ENCODE results near the gene BSG.
"Not testable (repeated sequence)": the region's sequence is repeated elsewhere in the genome, so short reads cannot be mapped to it uniquely, and the experiment has no call there.

DNA sequence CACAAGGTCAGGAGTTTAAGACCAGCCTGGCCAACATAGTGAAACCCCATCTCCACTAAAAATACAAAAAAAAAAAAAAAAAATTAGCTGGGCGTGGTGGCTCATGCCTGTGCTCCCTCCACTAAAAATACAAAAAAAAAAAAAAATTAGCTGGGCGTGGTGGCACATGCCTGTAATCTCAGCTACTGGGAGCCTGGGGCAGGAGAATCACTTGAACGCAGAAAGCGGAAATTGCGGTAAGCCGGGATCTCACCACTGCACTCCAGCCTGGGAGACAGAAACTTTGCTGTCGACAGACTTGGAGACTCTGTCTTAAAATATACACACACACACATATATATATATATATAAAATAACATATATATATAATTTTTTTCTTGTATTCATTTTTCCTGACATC lies 54.2 kb downstream of the BSG start:
- TF ChIP-seq, protein P1, sequence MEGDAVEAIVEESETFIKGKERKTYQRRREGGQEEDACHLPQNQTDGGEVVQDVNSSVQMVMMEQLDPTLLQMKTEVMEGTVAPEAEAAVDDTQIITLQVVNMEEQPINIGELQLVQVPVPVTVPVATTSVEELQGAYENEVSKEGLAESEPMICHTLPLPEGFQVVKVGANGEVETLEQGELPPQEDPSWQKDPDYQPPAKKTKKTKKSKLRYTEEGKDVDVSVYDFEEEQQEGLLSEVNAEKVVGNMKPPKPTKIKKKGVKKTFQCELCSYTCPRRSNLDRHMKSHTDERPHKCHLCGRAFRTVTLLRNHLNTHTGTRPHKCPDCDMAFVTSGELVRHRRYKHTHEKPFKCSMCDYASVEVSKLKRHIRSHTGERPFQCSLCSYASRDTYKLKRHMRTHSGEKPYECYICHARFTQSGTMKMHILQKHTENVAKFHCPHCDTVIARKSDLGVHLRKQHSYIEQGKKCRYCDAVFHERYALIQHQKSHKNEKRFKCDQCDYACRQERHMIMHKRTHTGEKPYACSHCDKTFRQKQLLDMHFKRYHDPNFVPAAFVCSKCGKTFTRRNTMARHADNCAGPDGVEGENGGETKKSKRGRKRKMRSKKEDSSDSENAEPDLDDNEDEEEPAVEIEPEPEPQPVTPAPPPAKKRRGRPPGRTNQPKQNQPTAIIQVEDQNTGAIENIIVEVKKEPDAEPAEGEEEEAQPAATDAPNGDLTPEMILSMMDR (IDR thresholded peaks at IDR 0.05; ENCODE audit: low read depth, low read length, poor library complexity, severe bottlenecking) = not testable (repeated sequence)
- not testable (repeated sequence) for TF ChIP-seq EZH2phosphoT487 (IDR thresholded peaks at IDR 0.05; ENCODE audit: borderline replicate concordance, low read length)
